OCI-LY7 (cell line): ENCODE measurements around the gene DCAF7. TPM values are rescaled to one million over a fixed set of nuclear protein-coding genes. Genes with fewer than 3 reads are reported as not detected.

Experiments
- BruUV-seq: library from RNA; stranded (reverse); fragments of 400-500 nt; replicated peaks from 2 replicates; lab custom pipeline; 2021; lab: Mats Ljungman, UMichigan
- CTCF ChIA-PET: fragments of 300-600 bp; sonication (Branson Sonifier 250); formaldehyde crosslinking; loops from one replicate; lab custom pipeline; 2022; ENCODE audit warnings: antibody characterized with exemption; ENCODE audit not compliant: unreplicated experiment; lab: Charles Lee
- POLR2A ChIA-PET: fragments of 300-600 bp; sonication (Branson Sonifier 250); formaldehyde crosslinking; loops from one replicate; lab custom pipeline; 2022; ENCODE audit warnings: antibody characterized with exemption; lab: Charles Lee
- DNase-seq: peaks from one replicate; pipeline ENCODE4 v3.0.0-alpha.2; 2015; ENCODE audit warnings: low spot score
- H2AFZ ChIP-seq: fragments of 200-600 bp; sonication (generic), shearing (Covaris generic); 2 replicates; pipeline ENCODE4 v1.6.1; 2014; ENCODE audit warnings: mild to moderate bottlenecking, antibody characterized with exemption, low read length, moderate library complexity
- H3K27ac ChIP-seq: fragments of 200-600 bp; sonication (generic); 2 replicates; pipeline ENCODE4 v1.5.1; 2014; ENCODE audit warnings: mixed run types, low read depth, mild to moderate bottlenecking, moderate library complexity, low read length, inconsistent platforms; ENCODE audit not compliant: poor library complexity, severe bottlenecking
- H3K36me3 ChIP-seq: fragments of 200-600 bp; sonication (generic); 2 replicates; pipeline ENCODE4 v1.6.1; 2014; ENCODE audit warnings: mild to moderate bottlenecking, antibody characterized with exemption, low read length, moderate library complexity, mixed read lengths; ENCODE audit not compliant: insufficient read depth
- H3K4me1 ChIP-seq: fragments of 200-600 bp; sonication (generic); 2 replicates; pipeline ENCODE4 v1.5.1; 2014; ENCODE audit warnings: mild to moderate bottlenecking, low read length; ENCODE audit not compliant: insufficient read depth, poor library complexity, severe bottlenecking
- H3K4me2 ChIP-seq: fragments of 200-600 bp; sonication (generic); 2 replicates; pipeline ENCODE4 v1.6.1; 2014; ENCODE audit warnings: mild to moderate bottlenecking, low read length
- H3K4me3 ChIP-seq: fragments of 200-600 bp; sonication (generic); 2 replicates; pipeline ENCODE4 v1.5.1; 2014; ENCODE audit warnings: mild to moderate bottlenecking, low read depth, low read length; ENCODE audit not compliant: poor library complexity, severe bottlenecking
- H3K79me2 ChIP-seq: fragments of 200-600 bp; sonication (generic); 2 replicates; pipeline ENCODE4 v1.6.1; 2016; ENCODE audit warnings: low read depth, mild to moderate bottlenecking, low read length, moderate library complexity, mixed read lengths; ENCODE audit not compliant: insufficient read depth
- H3K9me2 ChIP-seq: fragments of 200-600 bp; sonication (generic); 2 replicates; pipeline ENCODE4 v1.6.1; 2016; ENCODE audit warnings: mild to moderate bottlenecking, low read length, mixed read lengths; ENCODE audit not compliant: insufficient read depth
- H3K9me3 ChIP-seq: fragments of 200-600 bp; sonication (generic); 2 replicates; pipeline ENCODE4 v1.6.1; 2014; ENCODE audit warnings: mild to moderate bottlenecking, mixed run types, low read length, mixed read lengths
- H4K20me1 ChIP-seq: fragments of 200-600 bp; sonication (generic); 2 replicates; pipeline ENCODE4 v1.6.1; 2014; ENCODE audit warnings: mild to moderate bottlenecking, antibody characterized with exemption, low read length, moderate library complexity, mixed read lengths; ENCODE audit not compliant: insufficient read depth
- CTCF ChIP-seq: fragments of 200-600 bp; sonication (generic); conservative IDR thresholded peaks from 2 replicates; pipeline ENCODE4 v1.5.1; 2014; ENCODE audit warnings: mild to moderate bottlenecking, antibody characterized with exemption, low read length, moderate library complexity, mixed read lengths
- EZH2phosphoT487 ChIP-seq: fragments of 200-600 bp; sonication (generic); IDR thresholded peaks from 2 replicates; pipeline ENCODE4 v1.6.1; 2018; ENCODE audit warnings: low read depth, borderline replicate concordance, mild to moderate bottlenecking, mixed run types, antibody characterized with exemption, low read length, moderate library complexity, mixed read lengths
- intact Hi-C: fragments of 100-400 bp; cut with micrococcal nuclease; formaldehyde crosslinking; loops from one replicate; pipeline ENCODE4 v1.10.0; 2022; ENCODE audit not compliant: unreplicated experiment
- total RNA-seq, 2 experiments: library from RNA; depleted of rRNA in 1 of 2; stranded (reverse); fragments of >200 nt in 1 of 2; shearing (Covaris generic) in 1 of 2; gene quantifications; 2 replicates each; pipeline ENCODE4 v1.2.3, GENCODE V29; 2014 to 2022

The DCAF7 gene
- total RNA-seq, 2 experiments from 2014 or later = 46.4 to 121 TPM

DNA sequence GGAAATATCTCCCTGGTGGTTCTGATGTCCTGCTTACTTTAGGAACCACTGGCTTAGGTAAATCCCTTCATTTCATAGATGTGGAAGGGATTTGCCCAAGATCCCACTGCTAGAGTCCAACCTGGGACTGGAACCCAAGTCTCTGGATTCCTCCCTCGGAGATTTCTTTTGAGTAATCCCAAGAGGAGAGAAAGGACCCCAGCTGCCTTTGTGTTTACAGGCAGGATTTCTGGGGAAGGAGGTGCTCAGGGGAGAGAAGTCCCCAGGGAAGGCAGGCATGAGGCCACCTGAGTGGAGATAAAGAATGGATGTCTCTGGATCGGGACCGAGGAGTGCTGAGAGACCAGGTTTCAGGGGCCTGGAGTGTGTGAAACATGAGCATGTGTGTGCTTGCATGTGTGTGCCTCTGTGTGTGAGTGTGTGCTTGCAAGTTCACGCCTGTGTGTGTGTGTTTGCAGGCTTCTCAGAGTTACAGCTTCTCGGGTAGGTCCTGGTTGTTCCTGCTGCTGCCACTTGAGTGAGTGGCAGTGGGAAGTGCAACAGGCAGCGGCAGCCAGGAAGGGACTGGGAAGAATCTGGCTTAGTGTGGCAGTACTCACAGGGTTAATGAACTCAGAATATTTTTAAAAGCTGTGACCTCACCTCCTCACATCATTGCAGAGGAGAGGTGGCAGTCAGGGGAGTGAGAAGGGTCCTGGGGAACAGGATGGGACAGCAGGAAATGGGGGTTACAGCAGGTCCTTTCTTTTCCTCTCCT, 24.9 kb upstream of the DCAF7 start:
- no peak overlapping the region for H3K4me2 ChIP-seq
- no TSS peak for BruUV-seq
- no peaks in the 10 kb centered on the region for H3K9me3 ChIP-seq

DNA sequence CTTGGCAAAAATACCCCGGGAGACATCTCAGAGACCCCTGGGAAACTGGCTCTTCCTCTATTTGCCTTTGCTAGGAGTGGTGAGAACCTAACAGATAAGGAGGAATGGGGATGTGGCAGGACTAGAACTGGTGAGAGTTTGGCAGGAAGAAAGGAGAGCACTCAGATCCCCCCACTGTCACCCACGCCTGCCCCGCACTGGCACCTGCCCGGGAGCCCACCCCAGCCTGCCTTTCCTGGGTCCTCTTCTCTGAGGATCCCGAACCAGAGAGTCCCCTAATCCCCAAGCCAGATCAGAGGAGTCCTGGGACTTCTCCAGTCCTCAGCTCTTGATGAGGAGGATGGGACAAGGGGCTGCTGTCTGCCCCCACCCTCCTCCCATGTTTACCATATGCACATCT, 23.4 kb upstream of the DCAF7 start:
- H3K36me3 ChIP-seq = no peaks in the 10 kb centered on the region
- CTCF ChIA-PET = no interaction called here
- H3K9me3 ChIP-seq = no peaks in the 10 kb centered on the region
- H2AFZ ChIP-seq = no peak overlapping the region
- intact Hi-C loops = no loop called here
- POLR2A ChIA-PET = no interaction called here
- H3K27ac ChIP-seq = no peak overlapping the region
- H4K20me1 ChIP-seq = no peaks in the 10 kb centered on the region
- no peak for DNase-seq
- no peak for TF ChIP-seq CTCF
- TF ChIP-seq EZH2phosphoT487 = no peak
- no peaks in the 10 kb centered on the region for H3K79me2 ChIP-seq
- BruUV-seq = no TSS peak
- no peak overlapping the region for H3K4me3 ChIP-seq
- H3K4me2 ChIP-seq = no peak overlapping the region
- no peaks in the 10 kb centered on the region for H3K9me2 ChIP-seq
- H3K4me1 ChIP-seq = no peaks in the 10 kb centered on the region

More for the DNA sequence above, 24.9 kb upstream of the DCAF7 start:
- Histone ChIP-seq H4K20me1 (no peaks in the 10 kb centered on the region), H3K9me2 (no peaks in the 10 kb centered on the region), H3K4me3 (no peak overlapping the region), H3K36me3 (no peaks in the 10 kb centered on the region), H3K4me1 (no peaks in the 10 kb centered on the region), H2AFZ (no peak overlapping the region), H3K27ac (no peak overlapping the region), H3K79me2 (no peaks in the 10 kb centered on the region)
- ChIA-PET POLR2A (no interaction called here), CTCF (no interaction called here)
- no peak for TF ChIP-seq CTCF
- DNase-seq = no peak
- intact Hi-C loops = no loop called here

- POLR2A ChIA-PET = no interaction called here
- BruUV-seq = no TSS peak
Measured at GRCh38 chr17:63528183-63528582, 22.1 kb upstream of the DCAF7 start.

More at GRCh38 chr17:63528183-63528582, 22.1 kb upstream of the DCAF7 start:
- no peak overlapping the region for H3K4me3 ChIP-seq
- CTCF ChIA-PET = no interaction called here
- DNase-seq = no peak
- H3K4me1 ChIP-seq = no peaks in the 10 kb centered on the region
- H3K36me3 ChIP-seq = no peaks in the 10 kb centered on the region
- no peak overlapping the region for H2AFZ ChIP-seq
- no peaks in the 10 kb centered on the region for H3K79me2 ChIP-seq
- no peak overlapping the region for H3K27ac ChIP-seq
- H3K9me3 ChIP-seq = no peaks in the 10 kb centered on the region
- H4K20me1 ChIP-seq = no peaks in the 10 kb centered on the region
- TF ChIP-seq EZH2phosphoT487 = no peak
- TF ChIP-seq CTCF = no peak
- H3K9me2 ChIP-seq = no peaks in the 10 kb centered on the region
- intact Hi-C loops = no loop called here
- H3K4me2 ChIP-seq = no peak overlapping the region
